PC-9 (cell line): ENCODE data around the gene LGR6. TPM values are rescaled to one million over a fixed set of nuclear protein-coding genes. Genes with fewer than 3 reads are reported as not detected.

Experiments
- BruUV-seq: library from RNA; stranded (reverse); fragments of 400-500 nt; replicated peaks from 2 replicates; lab custom pipeline; 2021; lab: Mats Ljungman, UMichigan
- CTCF ChIA-PET: fragments of 300-600 bp; sonication (Branson Sonifier 250); formaldehyde crosslinking; loops from one replicate; lab custom pipeline; 2022; ENCODE audit warnings: antibody characterized with exemption; lab: Charles Lee
- POLR2A ChIA-PET: fragments of 300-600 bp; sonication (Branson Sonifier 250); formaldehyde crosslinking; loops from one replicate; lab custom pipeline; 2022; ENCODE audit warnings: antibody characterized with exemption; ENCODE audit not compliant: unreplicated experiment; lab: Charles Lee
- DNase-seq, 2 experiments: peaks; one replicate each; pipeline versions ENCODE4 v3.0.0 to v3.0.0-alpha.2; 2015 to 2022; ENCODE audit warnings: mixed read lengths in 1 of 2
- H2AFZ ChIP-seq: fragments of 200-600 bp; sonication (generic); 2 replicates; pipeline ENCODE4 v1.8.1; 2017; ENCODE audit warnings: antibody characterized with exemption
- H3F3A ChIP-seq: fragments of 200-600 bp; sonication (generic); 2 replicates; pipeline ENCODE4 v1.8.1; 2017; ENCODE audit warnings: antibody characterized with exemption, mild to moderate bottlenecking, low read depth; ENCODE audit not compliant: insufficient read depth
- H3K27ac ChIP-seq: fragments of 200-600 bp; sonication (generic); 2 replicates; pipeline ENCODE4 v1.6.1; 2016; ENCODE audit warnings: mixed run types
- H3K27me3 ChIP-seq: fragments of 200-600 bp; sonication (generic); 2 replicates; pipeline ENCODE4 v1.6.1; 2016; ENCODE audit warnings: low read depth, mixed run types; ENCODE audit not compliant: insufficient read depth
- H3K36me3 ChIP-seq: fragments of 200-600 bp; sonication (generic); 2 replicates; pipeline ENCODE4 v1.6.1; 2016; ENCODE audit warnings: low read depth, mixed run types
- H3K4me1 ChIP-seq: fragments of 200-600 bp; sonication (generic); replicated peaks from 2 replicates; pipeline ENCODE4 v1.6.1; 2016; ENCODE audit warnings: mixed run types; ENCODE audit not compliant: insufficient read depth
- H3K4me2 ChIP-seq: fragments of 200-600 bp; sonication (generic); 2 replicates; pipeline ENCODE4 v1.6.1; 2017; ENCODE audit warnings: mixed run types
- H3K4me3 ChIP-seq: fragments of 200-600 bp; sonication (generic); 2 replicates; pipeline ENCODE4 v1.6.1; 2016; ENCODE audit warnings: mixed run types
- H3K79me2 ChIP-seq: fragments of 200-600 bp; sonication (generic); 2 replicates; pipeline ENCODE4 v1.6.1; 2017; ENCODE audit warnings: low read depth, mixed run types
- H3K9me2 ChIP-seq: fragments of 200-600 bp; sonication (generic); 2 replicates; pipeline ENCODE4 v1.8.1; 2017; ENCODE audit warnings: mild to moderate bottlenecking; ENCODE audit not compliant: insufficient read depth
- H3K9me3 ChIP-seq: fragments of 200-600 bp; sonication (generic); 2 replicates; pipeline ENCODE4 v1.8.1; 2016; ENCODE audit warnings: low read depth; ENCODE audit not compliant: insufficient read depth
- H4K20me1 ChIP-seq: fragments of 200-600 bp; sonication (generic); 2 replicates; pipeline ENCODE4 v1.8.1; 2017; ENCODE audit not compliant: insufficient read depth
- CTCF ChIP-seq: fragments of 200-600 bp; sonication (generic); conservative IDR thresholded peaks from 2 replicates; pipeline ENCODE4 v1.6.1; 2017; ENCODE audit warnings: mixed run types, antibody characterized with exemption, mild to moderate bottlenecking, moderate library complexity
- EZH2 ChIP-seq: fragments of 200-600 bp; sonication (generic); IDR thresholded peaks from 2 replicates; pipeline ENCODE4 v1.8.0; 2017; ENCODE audit warnings: antibody characterized with exemption, low read depth
- intact Hi-C: fragments of 100-400 bp; cut with micrococcal nuclease; formaldehyde crosslinking; loops from one replicate; pipeline ENCODE4 v1.10.0; 2022; ENCODE audit not compliant: unreplicated experiment
- total RNA-seq: library from RNA; stranded (reverse); gene quantifications from 2 replicates; pipeline ENCODE4 v1.2.3, GENCODE V29; 2021

Gene LGR6
- total RNA-seq, 1 experiment from 2014 or later = 5.6 TPM

DNA sequence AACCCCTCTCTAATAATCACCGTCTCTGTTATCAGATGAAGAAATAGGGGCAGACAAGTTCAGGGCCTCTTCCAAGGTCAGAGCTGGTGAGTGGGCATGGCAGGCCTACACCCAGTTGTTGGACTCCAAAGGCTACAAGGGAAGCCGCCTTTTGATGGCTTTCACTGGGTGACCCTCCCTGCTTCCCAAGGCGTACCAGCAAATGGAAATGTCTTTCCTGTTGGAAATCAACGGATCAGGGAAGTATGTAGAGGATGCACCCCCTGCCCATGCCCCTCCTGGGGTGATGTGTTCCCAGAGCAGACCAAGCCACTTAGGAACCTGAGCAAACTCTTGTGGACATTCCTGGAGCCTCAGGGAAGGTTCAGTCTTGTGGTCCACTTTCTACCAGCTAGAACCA, 47.4 kb downstream of the LGR6 start:
- Histone ChIP-seq H4K20me1 (no peaks in the 10 kb centered on the region), H3K4me1 (peaks cover 21% of the 10 kb centered on the region), H3K36me3 (no peaks in the 10 kb centered on the region), H2AFZ (no peak overlapping the region), H3K4me2 (peak overlapping the region; percentile 15; the same call in 1 of the 2 replicates), H3F3A (peaks cover 6% of the 10 kb centered on the region; the same call in 1 of the 2 replicates), H3K27me3 (peaks cover 6% of the 10 kb centered on the region; the same call in 1 of the 2 replicates), H3K9me2 (no peaks in the 10 kb centered on the region), H3K4me3 (no peak overlapping the region), H3K79me2 (no peaks in the 10 kb centered on the region), H3K9me3 (no peaks in the 10 kb centered on the region), H3K27ac (no peak overlapping the region)
- ChIA-PET CTCF (interaction anchor here (0.6 kb wide), 1 partner anchor 41 kb away, joined by 10 read pairs; no protein-coding TSS in a partner anchor), POLR2A (interaction anchor here (0.6 to 0.7 kb wide), 3 partner anchors 14 to 40 kb away, joined by 4 to 39 read pairs (median 5); no protein-coding TSS in a partner anchor)
- no TSS peak for BruUV-seq
- no peak for DNase-seq
- no peak for TF ChIP-seq CTCF
- no peak for TF ChIP-seq EZH2
- intact Hi-C loops = no loop called here

DNA sequence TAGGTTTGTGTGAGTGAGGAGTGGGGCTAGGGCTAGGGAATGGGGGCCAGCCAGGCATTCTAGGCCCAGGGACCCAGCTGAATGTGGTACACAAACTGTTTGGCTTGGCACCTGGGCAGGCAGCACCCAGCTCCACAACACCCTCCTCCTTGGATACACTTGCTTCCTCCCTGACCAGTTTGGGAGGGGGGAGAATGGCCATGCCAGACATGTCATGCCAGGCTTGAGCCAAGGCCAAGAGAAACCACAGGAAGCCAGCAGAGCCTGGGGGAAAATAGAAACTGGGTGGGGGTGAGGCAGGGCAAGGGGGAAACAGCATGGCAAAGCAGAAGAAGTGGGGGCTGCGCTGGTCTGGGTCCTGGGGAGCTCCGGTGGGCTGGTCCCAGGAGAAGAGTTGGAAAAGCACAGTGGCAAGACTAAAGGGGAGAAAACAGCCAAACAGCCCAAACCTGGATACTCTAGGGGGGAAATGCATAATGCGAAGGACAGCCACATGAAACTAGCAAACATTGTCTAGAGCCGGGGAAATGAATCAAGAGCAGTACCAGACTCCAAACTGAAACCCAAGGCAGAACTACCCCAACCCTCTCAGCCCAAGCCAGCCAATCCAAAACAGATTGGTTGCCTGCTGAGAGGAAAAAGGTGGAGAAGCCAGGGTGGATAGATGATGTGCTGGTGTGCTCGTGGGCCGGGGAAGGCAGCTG, 47.9 kb downstream of the LGR6 start:
- ChIA-PET CTCF (interaction anchor here (0.6 kb wide), 1 partner anchor 42 kb away, joined by 10 read pairs; no protein-coding TSS in a partner anchor), POLR2A (interaction anchor here (0.6 to 0.7 kb wide), 3 partner anchors 13 to 39 kb away, joined by 4 to 39 read pairs (median 5); no protein-coding TSS in a partner anchor)
- TF ChIP-seq EZH2 (no peak), CTCF (no peak)
- H3K4me3 ChIP-seq = no peak overlapping the region
- H3K27me3 ChIP-seq = peaks cover 6% of the 10 kb centered on the region; the same call in 1 of the 2 replicates
- no peak overlapping the region for H2AFZ ChIP-seq
- H4K20me1 ChIP-seq = no peaks in the 10 kb centered on the region
- no peak overlapping the region for H3K27ac ChIP-seq
- peak overlapping the region; percentile 15; the same call in 1 of the 2 replicates for H3K4me2 ChIP-seq
- 0 out of 2 replicates have a peak, but pooled peaks cover 3% of the 10 kb centered on the region for H3F3A ChIP-seq
- peak; percentile 47 to 73 for DNase-seq
- H3K36me3 ChIP-seq = no peaks in the 10 kb centered on the region
- H3K9me2 ChIP-seq = no peaks in the 10 kb centered on the region
- peaks cover 20% of the 10 kb centered on the region for H3K4me1 ChIP-seq
- intact Hi-C loops = no loop called here
- no peaks in the 10 kb centered on the region for H3K79me2 ChIP-seq
- H3K9me3 ChIP-seq = no peaks in the 10 kb centered on the region
- no TSS peak for BruUV-seq

DNA sequence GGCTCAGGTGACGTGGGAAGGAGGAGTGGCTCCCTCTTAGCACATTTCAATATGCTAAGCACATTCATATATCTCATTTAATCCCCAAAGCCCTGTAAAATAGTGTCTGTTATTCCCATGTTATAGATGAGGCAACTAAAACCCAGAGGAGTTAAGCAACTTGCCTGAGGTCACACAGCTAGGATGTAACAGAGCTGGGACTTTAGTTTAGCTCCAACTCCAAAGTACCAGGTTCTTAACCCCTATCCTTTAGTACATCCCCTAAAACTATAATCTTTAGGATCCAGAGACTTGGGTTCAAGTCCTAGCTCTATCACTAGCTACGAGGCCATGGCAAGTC, 48.5 kb downstream of the LGR6 start:
- Histone ChIP-seq H3K27ac (no peak overlapping the region), H3K27me3 (peaks cover 6% of the 10 kb centered on the region; the same call in 1 of the 2 replicates), H3K4me2 (no peak overlapping the region), H3K4me1 (peaks cover 14% of the 10 kb centered on the region), H3F3A (no peaks in the 10 kb centered on the region), H3K79me2 (no peaks in the 10 kb centered on the region), H3K36me3 (no peaks in the 10 kb centered on the region), H3K4me3 (no peak overlapping the region), H2AFZ (no peak overlapping the region), H3K9me2 (no peaks in the 10 kb centered on the region), H3K9me3 (no peaks in the 10 kb centered on the region), H4K20me1 (no peaks in the 10 kb centered on the region)
- BruUV-seq = no TSS peak
- intact Hi-C loops = no loop called here
- TF ChIP-seq CTCF = no peak
- no peak for TF ChIP-seq EZH2
- CTCF ChIA-PET = no interaction called here
- POLR2A ChIA-PET = no interaction called here
- DNase-seq = no peak
